Gastrocnemius medialis (tissue), 4 donors: Measurements from ENCODE around the gene EFCAB11. TPM values are rescaled to one million over a fixed set of nuclear protein-coding genes. Genes with fewer than 3 reads are reported as not detected.

ENCODE experiments used
- ATAC-seq, 2 donors: fragments of 150-250 bp; one replicate each; pipeline ENCODE4 v1.9.1; 2016
- DNase-seq, 2 donors: peaks; one replicate each; pipeline ENCODE4 v3.0.0-alpha.2; 2019
- H3K27ac ChIP-seq, 4 donors: fragments of 200-600 bp; sonication (generic); 1 replicate in 1 of 4; 2 replicates in 3 of 4; pipeline ENCODE4 v1.5.1; 2016 to 2018; ENCODE audit warnings: mild to moderate bottlenecking in 2 of 4, moderate library complexity in 1 of 4
- H3K27me3 ChIP-seq, 3 donors: fragments of 200-600 bp; sonication (generic) in 2 of 3; 1 replicate in 1 of 3; 2 replicates in 2 of 3; pipeline versions ENCODE4 v1.5.1 to v1.6.0; 2016 to 2019; ENCODE audit warnings: mild to moderate bottlenecking in 1 of 3, moderate library complexity in 1 of 3
- H3K36me3 ChIP-seq, 2 donors: fragments of 200-600 bp; sonication (generic) in 1 of 2; one replicate each; pipeline ENCODE4 v1.5.1; 2017 to 2018
- H3K4me1 ChIP-seq, 2 donors: fragments of 200-600 bp; sonication (generic) in 1 of 2; one replicate each; pipeline ENCODE4 v1.5.1; 2016 to 2017; ENCODE audit warnings: mild to moderate bottlenecking in 2 of 2
- H3K4me3 ChIP-seq, 4 donors: fragments of 200-600 bp; sonication (generic) in 3 of 4; 1 replicate in 1 of 4; 2 replicates in 3 of 4; pipeline ENCODE4 v1.5.1; 2016 to 2019; ENCODE audit warnings: mild to moderate bottlenecking in 2 of 4
- H3K9me3 ChIP-seq, 3 donors: fragments of 200-600 bp; sonication (generic) in 2 of 3; 1 replicate in 1 of 3; 2 replicates in 2 of 3; pipeline ENCODE4 v1.5.1; 2016 to 2019
- CTCF ChIP-seq, 5 experiments: fragments of 450-650 bp in 3 of 5; fragments of 200-600 bp in 2 of 5; sonication (generic) in 2 of 5; IDR thresholded peaks in 4 of 5; conservative IDR thresholded peaks in 1 of 5; 1 replicate in 4 of 5; 2 replicates in 1 of 5; pipeline ENCODE4 v1.5.1; 2016 to 2019; ENCODE audit warnings: antibody characterized with exemption in 5 of 5, mild to moderate bottlenecking in 3 of 5, moderate library complexity in 3 of 5
- POLR2A ChIP-seq, 2 donors: fragments of 450-650 bp; IDR thresholded peaks; one replicate each; pipeline ENCODE4 v1.6.1; 2017; ENCODE audit warnings: antibody characterized with exemption in 2 of 2, mild to moderate bottlenecking in 2 of 2, moderate library complexity in 2 of 2
- in situ Hi-C, 4 donors: fragments of 200-750 bp; cut with MboI; loops; one replicate each; pipeline versions ENCODE4 v1.15.0 to v1.8.0; 2017; ENCODE audit warnings: low sequenced_read_pairs in 4 of 4
- intact Hi-C: fragments of 100-400 bp; cut with DNase I; formaldehyde crosslinking; loops from one replicate; pipeline ENCODE4 v1.15.1; 2023; ENCODE audit warnings: low total_unique reads
- total RNA-seq, 4 donors: library from RNA; depleted of rRNA; stranded (reverse); fragments of >200 nt; gene quantifications; one replicate each; pipeline versions ENCODE4 v1.1.0 to v1.2.3, GENCODE V29; 2016

EFCAB11 gene
- total RNA-seq, 4 donors from 2014 or later, result 0.69 to 1.6 (median 1.6) TPM

GRCh38 chr14:89910691-89911009 lies 43.9 kb downstream of the EFCAB11 start:
- DNase-seq (no peak), ATAC-seq (no peak)
- in situ Hi-C loops, result loop anchor here (5.0 to 25.0 kb wide), 8 partner anchors 473 to 1248 kb away; no protein-coding TSS in a partner anchor
- Histone ChIP-seq H3K27ac (no peak overlapping the region), H3K36me3 (no peaks in the 10 kb centered on the region), H3K27me3 (no peaks in the 10 kb centered on the region), H3K4me1 (peaks cover 3 to 11% of the 10 kb centered on the region in 2 donors), H3K4me3 (no peak overlapping the region), H3K9me3 (no peaks in the 10 kb centered on the region)
- intact Hi-C loops, result loop anchor here (10.0 kb wide), 1 partner anchor 736 kb away; no protein-coding TSS in a partner anchor
- TF ChIP-seq CTCF (IDR thresholded peaks at IDR 0.05 in 4 of 5, conservative IDR thresholded peaks at IDR 0.05 in 1 of 5) (no peak), POLR2A (IDR thresholded peaks at IDR 0.05) (no peak)

- intact Hi-C loops, result no loop called here
- Histone ChIP-seq H3K4me1 (peaks cover 3 to 8% of the 10 kb centered on the region in 2 donors), H3K9me3 (no peaks in the 10 kb centered on the region), H3K27me3 (no peaks in the 10 kb centered on the region), H3K36me3 (no peaks in the 10 kb centered on the region), H3K4me3 (no peak overlapping the region), H3K27ac (no peak overlapping the region)
- DNase-seq (no peak), ATAC-seq (no peak)
- in situ Hi-C loops, result loop anchor here in 3 of 4 donors (25.0 kb wide), 3 partner anchors 472 to 1247 kb away; no protein-coding TSS in a partner anchor
- TF ChIP-seq POLR2A (IDR thresholded peaks at IDR 0.05) (no peak), CTCF (IDR thresholded peaks at IDR 0.05 in 4 of 5, conservative IDR thresholded peaks at IDR 0.05 in 1 of 5) (no peak)
Observed at GRCh38 chr14:89909586-89909985, 44.9 kb downstream of the EFCAB11 start.

GRCh38 chr14:89908712-89909450 lies 45.6 kb downstream of the EFCAB11 start:
- DNase-seq (no peak), ATAC-seq (peak in 1 of 2 donors; percentile 6)
- H3K4me3 ChIP-seq, result no peak overlapping the region
- H3K27me3 ChIP-seq, result no peaks in the 10 kb centered on the region
- in situ Hi-C loops, result loop anchor here in 3 of 4 donors (25.0 kb wide), 3 partner anchors 472 to 1247 kb away; no protein-coding TSS in a partner anchor
- no peaks in the 10 kb centered on the region for H3K9me3 ChIP-seq
- H3K36me3 ChIP-seq, result no peaks in the 10 kb centered on the region
- H3K27ac ChIP-seq, result no peak overlapping the region
- TF ChIP-seq POLR2A (IDR thresholded peaks at IDR 0.05) (no peak), CTCF (IDR thresholded peaks at IDR 0.05 in 4 of 5, conservative IDR thresholded peaks at IDR 0.05 in 1 of 5) (no peak)
- intact Hi-C loops, result no loop called here
- H3K4me1 ChIP-seq, result peaks cover 3 to 8% of the 10 kb centered on the region in 2 donors

- Histone ChIP-seq H3K36me3 (no peaks in the 10 kb centered on the region), H3K27ac (no peak overlapping the region), H3K27me3 (no peaks in the 10 kb centered on the region), H3K4me1 (peaks cover 10% of the 10 kb centered on the region in 2 donors), H3K4me3 (no peak overlapping the region), H3K9me3 (no peaks in the 10 kb centered on the region)
- in situ Hi-C loops, result loop anchor here in 3 of 4 donors (25.0 kb wide), 3 partner anchors 470 to 1245 kb away; no protein-coding TSS in a partner anchor
- no peak for DNase-seq
- no peak for ATAC-seq
- intact Hi-C loops, result no loop called here
- TF ChIP-seq POLR2A (IDR thresholded peaks at IDR 0.05) (no peak), CTCF (IDR thresholded peaks at IDR 0.05 in 4 of 5, conservative IDR thresholded peaks at IDR 0.05 in 1 of 5) (no peak)
Observed at GRCh38 chr14:89907655-89908054, 46.9 kb downstream of the EFCAB11 start.
